IMR-90 (cell line): Measurements from ENCODE around the gene CARNS1. TPM values are rescaled to one million over a fixed set of nuclear protein-coding genes. Genes with fewer than 3 reads are reported as not detected.

Experiments
- ATAC-seq: fragments of 200-7000 bp; cut with Tn5 transposase; 2 replicates; pipeline ENCODE4 v1.9.1; 2020; ENCODE audit warnings: low read depth, mild to moderate bottlenecking, moderate library complexity
- BruUV-seq: library from RNA; stranded (reverse); fragments of 400-500 nt; replicated peaks from 2 replicates; lab custom pipeline; 2021; lab: Mats Ljungman, UMichigan
- CTCF ChIA-PET: fragments of 300-600 bp; formaldehyde crosslinking; extraction: SDS; loops from one replicate; lab custom pipeline; 2021; ENCODE audit warnings: antibody characterized with exemption; lab: Yijun Ruan, JAX
- POLR2A ChIA-PET: fragments of 300-600 bp; sonication (Branson Sonifier 250); formaldehyde crosslinking; loops from one replicate; lab custom pipeline; 2022; ENCODE audit warnings: antibody characterized with exemption; ENCODE audit not compliant: unreplicated experiment; lab: Charles Lee
- DNase-seq: peaks from one replicate; pipeline ENCODE4 v3.0.0; 2013
- H2AFZ ChIP-seq: replicated peaks from 2 replicates; pipeline ENCODE3; 2013; ENCODE audit warnings: low read length, mild to moderate bottlenecking; ENCODE audit not compliant: poor library complexity
- H2AK5ac ChIP-seq: 2 replicates; pipeline ENCODE4 v1.6.1; 2013; ENCODE audit warnings: low read depth, low read length, inconsistent platforms
- H2AK9ac ChIP-seq: replicated peaks from 2 replicates; pipeline ENCODE3; 2013; ENCODE audit warnings: mild to moderate bottlenecking, low read depth, low read length, moderate library complexity; ENCODE audit not compliant: poor library complexity
- H2BK120ac ChIP-seq: 2 replicates; pipeline ENCODE4 v1.6.1; 2013; ENCODE audit warnings: low read depth, low read length, inconsistent platforms
- H2BK15ac ChIP-seq: 3 replicates; pipeline ENCODE4 v1.6.1; 2013; ENCODE audit warnings: low read depth, low read length, inconsistent platforms
- H2BK20ac ChIP-seq: 2 replicates; pipeline ENCODE4 v1.6.1; 2013; ENCODE audit warnings: low read depth, mild to moderate bottlenecking, inconsistent platforms, low read length, moderate library complexity
- H2BK5ac ChIP-seq: 2 replicates; pipeline ENCODE4 v1.6.1; 2013; ENCODE audit warnings: mild to moderate bottlenecking, low read depth, low read length, inconsistent platforms; ENCODE audit not compliant: poor library complexity, severe bottlenecking
- H3K14ac ChIP-seq: replicated peaks from 2 replicates; pipeline ENCODE4 v1.6.1; 2013; ENCODE audit warnings: low read depth, low read length, inconsistent platforms
- H3K18ac ChIP-seq: 2 replicates; pipeline ENCODE4 v1.6.1; 2013; ENCODE audit warnings: low read depth, low read length, control low read depth
- H3K23ac ChIP-seq: 2 replicates; pipeline ENCODE4 v1.6.1; 2013; ENCODE audit warnings: low read depth, low read length, inconsistent platforms
- H3K27ac ChIP-seq: 2 replicates; pipeline ENCODE4 v1.5.1; 2013; ENCODE audit warnings: mild to moderate bottlenecking, control low read depth, low read length; ENCODE audit not compliant: insufficient read depth
- H3K27me3 ChIP-seq: 2 replicates; pipeline ENCODE4 v1.6.1; 2013; ENCODE audit warnings: low read length; ENCODE audit not compliant: control insufficient read depth, insufficient read depth
- H3K36me3 ChIP-seq: 2 replicates; pipeline ENCODE4 v1.6.1; 2013; ENCODE audit warnings: low read length, mixed read lengths; ENCODE audit not compliant: control insufficient read depth, insufficient read depth
- H3K4ac ChIP-seq: 2 replicates; pipeline ENCODE4 v1.6.1; 2013; ENCODE audit warnings: low read depth, low read length, inconsistent platforms
- H3K4me1 ChIP-seq: 2 replicates; pipeline ENCODE4 v1.6.1; 2013; ENCODE audit warnings: low read length, mixed read lengths; ENCODE audit not compliant: control insufficient read depth, insufficient read depth
- H3K4me2 ChIP-seq: 2 replicates; pipeline ENCODE4 v1.6.1; 2013; ENCODE audit warnings: low read depth, mild to moderate bottlenecking, control low read depth, low read length, moderate library complexity
- H3K4me3 ChIP-seq: 2 replicates; pipeline ENCODE4 v1.5.1; 2013; ENCODE audit warnings: low read depth, mild to moderate bottlenecking, control low read depth, low read length, moderate library complexity; ENCODE audit not compliant: insufficient read depth
- H3K56ac ChIP-seq: 2 replicates; pipeline ENCODE4 v1.6.1; 2013; ENCODE audit warnings: low read length, inconsistent platforms; ENCODE audit not compliant: insufficient read depth; ENCODE audit errors: extremely low read depth
- H3K79me1 ChIP-seq, 2 experiments: 2 replicates each; pipeline ENCODE4 v1.6.1; 2013; ENCODE audit warnings: low read length in 2 of 2, inconsistent platforms in 1 of 2, low read depth in 1 of 2
- H3K9ac ChIP-seq: 2 replicates; pipeline ENCODE4 v1.6.1; 2013; ENCODE audit warnings: low read depth, low read length, control low read depth
- H3K9me1 ChIP-seq: 2 replicates; pipeline ENCODE4 v1.6.1; 2013; ENCODE audit warnings: low read length, inconsistent platforms; ENCODE audit not compliant: insufficient read depth
- H3K9me3 ChIP-seq: 2 replicates; pipeline ENCODE4 v1.6.1; 2013; ENCODE audit warnings: low read length; ENCODE audit not compliant: control insufficient read depth, insufficient read depth
- H4K20me1 ChIP-seq: 2 replicates; pipeline ENCODE4 v1.6.1; 2013; ENCODE audit warnings: low read length, inconsistent platforms; ENCODE audit not compliant: insufficient read depth
- H4K5ac ChIP-seq: 2 replicates; pipeline ENCODE4 v1.6.1; 2013; ENCODE audit warnings: mild to moderate bottlenecking, low read depth, low read length, control low read depth
- H4K8ac ChIP-seq, 2 experiments: 2 replicates each; pipeline ENCODE4 v1.6.1; 2013; ENCODE audit warnings: low read depth in 2 of 2, low read length in 2 of 2, control low read depth in 1 of 2, inconsistent platforms in 1 of 2
- H4K91ac ChIP-seq: 2 replicates; pipeline ENCODE4 v1.6.1; 2013; ENCODE audit warnings: low read depth, low read length, inconsistent platforms; ENCODE audit not compliant: insufficient read depth
- RAD21 ChIP-seq: IDR thresholded peaks from 2 replicates; pipeline ENCODE4 v1.6.1; 2012; ENCODE audit warnings: low read length, improper control_type of control experiment
- RFX5 ChIP-seq: IDR thresholded peaks from 2 replicates; pipeline ENCODE4 v1.8.0; 2012; ENCODE audit warnings: low read depth, mild to moderate bottlenecking, low read length, moderate library complexity
- WGBS, 2 experiments: methylation state at CpG; one replicate each; pipeline versions ENCODE4 v1.1.5 to v1.1.7; 2013; ENCODE audit warnings: missing lambda C conversion rate in 2 of 2; ENCODE audit not compliant: insufficient read length in 1 of 2; ENCODE audit errors: extremely low coverage in 2 of 2; 5-methylcytosine and 5-hydroxymethylcytosine counted together
- dilution Hi-C: fragments of 300-500 bp; cut with HindIII; formaldehyde crosslinking; loops from one replicate; pipeline ENCODE4 v1.14.3; 2018; ENCODE audit warnings: low sequenced_read_pairs; ENCODE audit not compliant: unreplicated experiment
- in situ Hi-C: fragments of 300-500 bp; cut with MboI; formaldehyde crosslinking; loops from 3 replicates; pipeline ENCODE4 v1.14.3; 2019; ENCODE audit warnings: low sequenced_read_pairs, inconsistent platforms, mixed read lengths
- intact Hi-C: fragments of 100-400 bp; cut with micrococcal nuclease; formaldehyde crosslinking; loops from 2 replicates; pipeline ENCODE4 v1.10.0; 2022
- polyA plus RNA-seq, 3 experiments: library from polyadenylated mRNA; depleted of rRNA; stranded (reverse); fragments of >200 nt; gene quantifications; 2 replicates each; pipeline ENCODE4 v1.2.3, GENCODE V29; 2012; ENCODE audit warnings: low replicate concordance in 1 of 3
- total RNA-seq: library from RNA; depleted of rRNA; stranded (reverse); fragments of >200 nt; gene quantifications from 2 replicates; pipeline ENCODE4 v1.2.3, GENCODE V29; 2012

Gene CARNS1
- total and polyA plus RNA-seq, 2 of the 4 experiments (the other 2 are of a cell fraction): under 0.01 to 0.32 TPM

DNA sequence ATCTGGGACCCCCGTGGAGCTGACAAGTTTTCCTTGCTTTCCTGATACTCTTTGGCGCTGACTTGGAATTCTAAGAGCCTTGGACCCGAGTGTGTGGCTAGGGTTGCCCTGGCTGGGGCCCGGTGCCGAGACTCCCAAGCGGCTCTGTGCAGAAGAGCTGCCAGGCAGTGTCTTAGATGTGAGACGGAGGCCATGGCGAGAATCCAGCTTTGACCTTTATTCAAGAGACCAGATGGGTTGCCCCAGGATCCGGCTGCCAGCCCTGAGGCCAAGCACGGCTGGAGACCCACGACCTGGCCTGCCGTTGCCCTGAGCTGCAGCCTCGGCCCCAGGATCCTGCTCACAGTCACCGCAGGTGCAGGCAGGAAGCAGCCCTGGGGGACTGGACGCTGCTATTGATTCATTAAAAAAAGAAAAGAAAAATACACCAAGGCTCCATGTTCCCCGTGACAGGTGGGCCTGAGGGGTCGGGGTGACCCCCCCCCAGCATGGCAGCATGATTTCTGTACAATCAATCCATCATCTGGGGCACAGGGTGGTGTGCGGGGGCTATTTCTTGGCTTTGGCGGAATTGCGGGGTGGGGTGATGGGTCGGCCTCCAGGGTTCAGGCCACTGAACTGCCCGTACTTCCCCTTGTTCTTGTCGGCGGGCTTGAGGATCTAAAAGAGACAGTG, 17.4 kb upstream of the CARNS1 start:
- no peak for TF ChIP-seq RAD21
- no peak for TF ChIP-seq RFX5
- no peak overlapping the region for H3K14ac ChIP-seq
- H2BK120ac ChIP-seq: no peak overlapping the region
- H3K9me3 ChIP-seq: no peaks in the 10 kb centered on the region
- no peak overlapping the region for H4K91ac ChIP-seq
- H3K9me1 ChIP-seq: no peaks in the 10 kb centered on the region
- ChIA-PET CTCF (no interaction called here), POLR2A (no interaction called here)
- no peaks in the 10 kb centered on the region for H3K27me3 ChIP-seq
- peak overlapping the region; percentile 43 for H2AFZ ChIP-seq
- H3K36me3 ChIP-seq: peaks cover 43% of the 10 kb centered on the region
- BruUV-seq: no TSS peak
- no peak overlapping the region for H2BK15ac ChIP-seq
- dilution Hi-C loops (no loop called here), in situ Hi-C loops (no loop called here), intact Hi-C loops (no loop called here)
- H3K79me1 ChIP-seq: peaks cover 17 to 35% of the 10 kb centered on the region in 2 experiments; a peak in 3 of 4 replicates
- H2AK5ac ChIP-seq: no peak overlapping the region
- peaks cover 13% of the 10 kb centered on the region for H3K4me1 ChIP-seq
- H2BK5ac ChIP-seq: no peak overlapping the region
- no peak overlapping the region for H3K4ac ChIP-seq
- 93% methylated on average over 13 of the region's 24 CpGs; no CpG with 5 or more reads in 1 of the 2 experiments for WGBS, 2 experiments
- no peak for ATAC-seq
- H3K4me2 ChIP-seq: no peak overlapping the region
- H3K56ac ChIP-seq: no peak overlapping the region
- H3K18ac ChIP-seq: no peak overlapping the region
- no peak overlapping the region for H3K9ac ChIP-seq
- peak overlapping the region; percentile 42 for H2AK9ac ChIP-seq
- no peak for DNase-seq
- H4K5ac ChIP-seq: no peak overlapping the region
- peaks cover 35% of the 10 kb centered on the region for H4K20me1 ChIP-seq
- no peak overlapping the region for H3K27ac ChIP-seq
- no peak overlapping the region for H2BK20ac ChIP-seq
- no peak overlapping the region for H3K23ac ChIP-seq
- H4K8ac ChIP-seq: no peak overlapping the region
- no peak overlapping the region for H3K4me3 ChIP-seq
